Activated CD8-positive, alpha-beta T cell treated with anti-CD3 and anti-CD28 coated beads, Interleukin-2, amount 10 ng/mL, durations not matched to agents 7 days and 5 days (primary cell): ENCODE data around the gene DDX55. TPM values are rescaled to one million over a fixed set of nuclear protein-coding genes. Genes with fewer than 3 reads are reported as not detected.

Experiments used
- ATAC-seq: fragments of 150-1000 bp; cut with Tn5 transposase; one replicate; pipeline ENCODE4 v1.10.0; 2021; ENCODE audit warnings: moderate library complexity
- CTCF ChIA-PET: fragments of 350-600 bp; sonication (Branson Sonifier 250); formaldehyde crosslinking; loops from one replicate; lab custom pipeline; 2021; ENCODE audit warnings: antibody characterized with exemption; lab: Charles Lee
- POLR2A ChIA-PET: fragments of 350-600 bp; sonication (Branson Sonifier 250); formaldehyde crosslinking; loops from one replicate; lab custom pipeline; 2021; ENCODE audit warnings: antibody characterized with exemption; lab: Charles Lee
- DNase-seq: peaks from one replicate; pipeline ENCODE4 v3.0.0-alpha.2; 2020
- H3K27ac Mint-ChIP-seq: one replicate; pipeline ENCODE4 v1.8.0; 2021; ENCODE audit warnings: mild to moderate bottlenecking, mixed read lengths
- H3K27me3 Mint-ChIP-seq: one replicate; pipeline ENCODE4 v1.8.0; 2021; ENCODE audit warnings: low read depth, mixed read lengths
- H3K36me3 Mint-ChIP-seq: one replicate; pipeline ENCODE4 v1.8.0; 2021; ENCODE audit warnings: low read depth, mixed read lengths
- H3K4me1 Mint-ChIP-seq: one replicate; pipeline ENCODE4 v1.8.0; 2021; ENCODE audit warnings: low read depth, mixed read lengths
- H3K4me3 Mint-ChIP-seq: one replicate; pipeline ENCODE4 v1.8.0; 2021; ENCODE audit warnings: mild to moderate bottlenecking, mixed read lengths
- H3K9me3 Mint-ChIP-seq: one replicate; pipeline ENCODE4 v1.8.0; 2022; ENCODE audit warnings: mixed read lengths; ENCODE audit not compliant: insufficient read depth
- total RNA-seq, 2 experiments: library from RNA; stranded (reverse); gene quantifications; one replicate each; pipeline ENCODE4 v1.2.3, GENCODE V29; 2021

The DDX55 gene
- total RNA-seq, 2 experiments from 2014 or later = 44.7 to 44.8 TPM

GRCh38 chr12:123614110-123614509 lies 12.2 kb downstream of the DDX55 start:
- no peak overlapping the region for H3K27ac Mint-ChIP-seq
- ATAC-seq = no peak
- DNase-seq = no peak
- H3K4me3 Mint-ChIP-seq = no peak overlapping the region
- peaks cover 72% of the 10 kb centered on the region for H3K36me3 Mint-ChIP-seq
- no peaks in the 10 kb centered on the region for H3K27me3 Mint-ChIP-seq
- H3K4me1 Mint-ChIP-seq = no peaks in the 10 kb centered on the region
- no peaks in the 10 kb centered on the region for H3K9me3 Mint-ChIP-seq
- ChIA-PET CTCF (interaction anchor here (0.5 kb wide), 1 partner anchor 15 kb away, joined by 3 read pairs; no protein-coding TSS in a partner anchor), POLR2A (interaction anchor here (0.9 to 1.4 kb wide), 2 partner anchors 12 to 55 kb away, joined by 3 read pairs; no protein-coding TSS in a partner anchor)

- CTCF ChIA-PET = interaction anchor here (0.5 kb wide), 1 partner anchor 15 kb away, joined by 3 read pairs; no protein-coding TSS in a partner anchor
- Mint-ChIP-seq H3K4me3 (no peak overlapping the region), H3K4me1 (no peaks in the 10 kb centered on the region), H3K36me3 (peaks cover 72% of the 10 kb centered on the region), H3K27me3 (no peaks in the 10 kb centered on the region), H3K9me3 (no peaks in the 10 kb centered on the region), H3K27ac (no peak overlapping the region)
- POLR2A ChIA-PET = interaction anchor here (0.9 to 1.4 kb wide), 2 partner anchors 12 to 55 kb away, joined by 3 read pairs; no protein-coding TSS in a partner anchor
- no peak for DNase-seq
- no peak for ATAC-seq
Observed at GRCh38 chr12:123614531-123614930, 12.6 kb downstream of the DDX55 start.

- no peak overlapping the region for H3K27ac Mint-ChIP-seq
- H3K27me3 Mint-ChIP-seq = no peaks in the 10 kb centered on the region
- CTCF ChIA-PET = interaction anchor here (0.9 kb wide), 1 partner anchor 15 kb away, joined by 5 read pairs; the partner anchor contains the start of gene DDX55
- no peaks in the 10 kb centered on the region for H3K4me1 Mint-ChIP-seq
- POLR2A ChIA-PET = interaction anchor here (1.8 kb wide), 1 partner anchor 15 kb away, joined by 5 read pairs; the partner anchor contains the start of gene DDX55
- H3K4me3 Mint-ChIP-seq = no peak overlapping the region
- no peaks in the 10 kb centered on the region for H3K9me3 Mint-ChIP-seq
- DNase-seq (no peak), ATAC-seq (no peak)
- peaks cover 75% of the 10 kb centered on the region for H3K36me3 Mint-ChIP-seq
Observed at GRCh38 chr12:123617144-123617543, 15.2 kb downstream of the DDX55 start.

GRCh38 chr12:123617580-123617979 lies 15.7 kb downstream of the DDX55 start:
- Mint-ChIP-seq H3K36me3 (peaks cover 76% of the 10 kb centered on the region), H3K4me3 (no peak overlapping the region), H3K27ac (no peak overlapping the region), H3K4me1 (no peaks in the 10 kb centered on the region), H3K9me3 (no peaks in the 10 kb centered on the region), H3K27me3 (no peaks in the 10 kb centered on the region)
- ATAC-seq = no peak
- ChIA-PET CTCF (interaction anchor here (0.9 kb wide), 1 partner anchor 15 kb away, joined by 5 read pairs; the partner anchor contains the start of gene DDX55), POLR2A (interaction anchor here (1.8 kb wide), 1 partner anchor 15 kb away, joined by 5 read pairs; the partner anchor contains the start of gene DDX55)
- no peak for DNase-seq

GRCh38 chr12:123621101-123621500 lies 19.2 kb downstream of the DDX55 start:
- Mint-ChIP-seq H3K4me1 (no peaks in the 10 kb centered on the region), H3K27me3 (no peaks in the 10 kb centered on the region), H3K27ac (peak overlapping the region; percentile 5), H3K9me3 (no peaks in the 10 kb centered on the region), H3K4me3 (no peak overlapping the region), H3K36me3 (peaks cover 63% of the 10 kb centered on the region)
- ChIA-PET CTCF (interaction anchor here (4.6 kb wide), 1 partner anchor 19 kb away, joined by 28 read pairs; the partner anchor contains the start of gene DDX55), POLR2A (no interaction called here)
- DNase-seq (no peak), ATAC-seq (no peak)

- Mint-ChIP-seq H3K27me3 (no peaks in the 10 kb centered on the region), H3K27ac (peak overlapping the region; percentile 3), H3K4me3 (no peak overlapping the region), H3K4me1 (no peaks in the 10 kb centered on the region), H3K36me3 (peaks cover 62% of the 10 kb centered on the region), H3K9me3 (no peaks in the 10 kb centered on the region)
- CTCF ChIA-PET = interaction anchor here (0.9 to 4.6 kb wide), 2 partner anchors 19 to 284 kb away, joined by 3 to 28 read pairs; partner anchors contain the start of gene DDX55
- POLR2A ChIA-PET = interaction anchor here (0.5 kb wide), 1 partner anchor 171 kb away, joined by 3 read pairs; no protein-coding TSS in a partner anchor
- no peak for ATAC-seq
- DNase-seq = no peak
Observed at GRCh38 chr12:123621619-123622530, 20.0 kb downstream of the DDX55 start.

GRCh38 chr12:123633379-123634141 lies 31.7 kb downstream of the DDX55 start, which contains the start of the genes EIF2B1 and GTF2H3:
Gene EIF2B1, minus strand, starts transcription at chr12:123633686. Its CDS starts 129 bp downstream, at chr12:123633557.
Gene GTF2H3, plus strand, starts transcription at chr12:123633829. Its CDS starts 31 bp downstream, at chr12:123633860.
- H3K36me3 Mint-ChIP-seq = peaks cover 28% of the 10 kb centered on the region
- peaks cover 29% of the 10 kb centered on the region for H3K4me1 Mint-ChIP-seq
- peak within 1 kb of the TSS; percentile 96 for H3K27ac Mint-ChIP-seq
- ATAC-seq (peak; percentile 97), DNase-seq (peak; percentile 99)
- H3K4me3 Mint-ChIP-seq = peak within 1 kb of the TSS; percentile 94
- POLR2A ChIA-PET = interaction anchor here (1.1 to 2.7 kb wide), 3 partner anchors 79 to 246 kb away, joined by 3 to 15 read pairs (median 3); partner anchors contain the start of gene ATP6V0A2
- no peaks in the 10 kb centered on the region for H3K9me3 Mint-ChIP-seq
- CTCF ChIA-PET = interaction anchor here (1.2 kb wide), 2 partner anchors 15 to 81 kb away, joined by 3 read pairs; no protein-coding TSS in a partner anchor
- H3K27me3 Mint-ChIP-seq = no peaks in the 10 kb centered on the region

- H3K36me3 Mint-ChIP-seq = peaks cover 23% of the 10 kb centered on the region
- POLR2A ChIA-PET = interaction anchor here (1.1 to 2.7 kb wide), 3 partner anchors 78 to 246 kb away, joined by 3 to 15 read pairs (median 3); partner anchors contain the start of gene ATP6V0A2
- peaks cover 29% of the 10 kb centered on the region for H3K4me1 Mint-ChIP-seq
- no peaks in the 10 kb centered on the region for H3K27me3 Mint-ChIP-seq
- H3K9me3 Mint-ChIP-seq = no peaks in the 10 kb centered on the region
- DNase-seq (no peak), ATAC-seq (no peak)
- peak overlapping the region; percentile 94 for H3K4me3 Mint-ChIP-seq
- CTCF ChIA-PET = interaction anchor here (1.2 kb wide), 2 partner anchors 15 to 81 kb away, joined by 3 read pairs; no protein-coding TSS in a partner anchor
- peak overlapping the region; percentile 96 for H3K27ac Mint-ChIP-seq
Observed at GRCh38 chr12:123634142-123634561, 32.3 kb downstream of the DDX55 start.

GRCh38 chr12:123643911-123644310 lies 42.0 kb downstream of the DDX55 start:
- CTCF ChIA-PET = no interaction called here
- ATAC-seq = no peak
- H3K4me1 Mint-ChIP-seq = no peaks in the 10 kb centered on the region
- H3K27me3 Mint-ChIP-seq = no peaks in the 10 kb centered on the region
- H3K27ac Mint-ChIP-seq = no peak overlapping the region
- POLR2A ChIA-PET = no interaction called here
- H3K9me3 Mint-ChIP-seq = no peaks in the 10 kb centered on the region
- no peak overlapping the region for H3K4me3 Mint-ChIP-seq
- DNase-seq = no peak
- H3K36me3 Mint-ChIP-seq = peaks cover 34% of the 10 kb centered on the region

GRCh38 chr12:123645380-123645779 lies 43.5 kb downstream of the DDX55 start:
- Mint-ChIP-seq H3K27me3 (no peaks in the 10 kb centered on the region), H3K27ac (no peak overlapping the region), H3K36me3 (peaks cover 32% of the 10 kb centered on the region), H3K4me1 (no peaks in the 10 kb centered on the region), H3K9me3 (no peaks in the 10 kb centered on the region), H3K4me3 (no peak overlapping the region)
- POLR2A ChIA-PET = interaction anchor here (0.6 kb wide), 1 partner anchor 416 kb away, joined by 4 read pairs; no protein-coding TSS in a partner anchor
- CTCF ChIA-PET = no interaction called here
- ATAC-seq (no peak), DNase-seq (no peak)
